ENCODE data around the gene XPNPEP1. TPM values are rescaled to one million over a fixed set of nuclear protein-coding genes. Genes with fewer than 3 reads are reported as not detected.

XPNPEP1 gene
- total and polyA plus RNA-seq, 5 donors from 2014 or later: 14.9 to 52.4 (median 18.5) TPM

DNA sequence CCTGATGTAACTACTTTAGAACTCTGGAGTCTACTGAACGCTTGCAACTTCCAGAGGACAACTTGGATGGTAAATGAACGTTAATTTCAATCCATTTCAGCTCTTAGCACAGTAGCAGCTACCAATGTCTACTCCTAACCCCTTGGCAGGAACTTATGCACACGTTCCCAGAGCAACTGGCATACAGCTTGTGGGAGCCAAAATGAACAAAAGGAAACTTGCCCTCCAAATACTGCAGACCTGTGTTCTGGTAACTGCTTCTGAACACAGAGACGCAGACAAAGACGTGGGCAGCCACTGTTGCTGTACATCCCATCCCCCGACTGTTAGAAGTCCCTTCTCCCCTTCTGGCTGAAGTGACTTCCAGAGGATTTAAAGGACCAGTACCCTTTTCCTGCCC is 61.3 kb downstream of the XPNPEP1 start:
- Histone ChIP-seq H3K27me3 (ENCODE audit: control insufficient read depth, insufficient read depth, low read length) (no peaks in the 10 kb centered on the region), H3K4me3 (ENCODE audit: low read depth, low read length) (no peak overlapping the region), H3K9me3 (ENCODE audit: control insufficient read depth in 2 of 2, low read length in 2 of 2) (peaks cover 8 to 12% of the 10 kb centered on the region in 2 experiments), H3K27ac (ENCODE audit: insufficient read depth, low read length, poor library complexity, severe bottlenecking) (no peak overlapping the region), H3K4me1 (ENCODE audit: control insufficient read depth, insufficient read depth, low read length, poor library complexity, severe bottlenecking) (no peaks in the 10 kb centered on the region), H3K36me3 (ENCODE audit: control insufficient read depth, insufficient read depth, low read length) (peaks cover 34% of the 10 kb centered on the region)
- DNase-seq: no peak
- peaks cover 41% of the 10 kb centered on the region for H3K36me3 Mint-ChIP-seq
- H3K4me1 Mint-ChIP-seq: peaks cover 4 to 23% (median 9%) of the 10 kb centered on the region in 4 donors
- no peak for ATAC-seq (ENCODE audit: low read depth in 2 of 2)
- peaks cover 1 to 16% (median 6%) of the 10 kb centered on the region in 7 donors for H3K9me3 Mint-ChIP-seq
- no peaks in the 10 kb centered on the region for H3K27me3 Mint-ChIP-seq
- no peak overlapping the region for H3K27ac Mint-ChIP-seq
- H3K4me3 Mint-ChIP-seq: no peak overlapping the region

DNA sequence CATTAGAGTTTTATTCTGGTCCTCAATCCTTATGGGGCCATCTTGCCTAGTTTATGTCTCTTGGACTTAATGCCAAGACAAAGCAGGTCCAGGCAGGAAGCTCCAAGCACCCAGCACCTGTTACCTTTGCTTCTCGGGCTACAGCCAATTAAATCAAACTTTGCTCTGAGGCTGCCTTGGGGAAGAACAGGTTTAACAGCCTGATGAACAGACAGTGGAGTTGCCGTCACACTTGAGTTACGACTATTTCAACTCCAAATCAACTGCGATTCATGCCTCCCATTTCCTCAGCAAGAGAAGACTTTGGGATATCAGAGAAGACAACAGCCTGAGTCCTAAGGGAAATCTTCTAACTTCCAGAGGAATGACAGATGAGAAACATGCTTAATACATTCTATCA is 62.2 kb downstream of the XPNPEP1 start:
- Mint-ChIP-seq H3K27ac (no peak overlapping the region), H3K27me3 (no peaks in the 10 kb centered on the region), H3K4me1 (peaks cover 4 to 23% (median 9%) of the 10 kb centered on the region in 4 donors), H3K36me3 (peaks cover 34% of the 10 kb centered on the region), H3K9me3 (peaks cover 1 to 16% (median 6%) of the 10 kb centered on the region in 7 donors), H3K4me3 (no peak overlapping the region)
- Histone ChIP-seq H3K4me3 (ENCODE audit: low read depth, low read length) (no peak overlapping the region), H3K4me1 (ENCODE audit: control insufficient read depth, insufficient read depth, low read length, poor library complexity, severe bottlenecking) (no peaks in the 10 kb centered on the region), H3K27ac (ENCODE audit: insufficient read depth, low read length, poor library complexity, severe bottlenecking) (no peak overlapping the region), H3K9me3 (ENCODE audit: control insufficient read depth in 2 of 2, low read length in 2 of 2) (peaks cover 8 to 12% of the 10 kb centered on the region in 2 experiments), H3K36me3 (ENCODE audit: control insufficient read depth, insufficient read depth, low read length) (peaks cover 24% of the 10 kb centered on the region), H3K27me3 (ENCODE audit: control insufficient read depth, insufficient read depth, low read length) (no peaks in the 10 kb centered on the region)
- DNase-seq (no peak), ATAC-seq (ENCODE audit: low read depth in 2 of 2) (no peak)

DNA sequence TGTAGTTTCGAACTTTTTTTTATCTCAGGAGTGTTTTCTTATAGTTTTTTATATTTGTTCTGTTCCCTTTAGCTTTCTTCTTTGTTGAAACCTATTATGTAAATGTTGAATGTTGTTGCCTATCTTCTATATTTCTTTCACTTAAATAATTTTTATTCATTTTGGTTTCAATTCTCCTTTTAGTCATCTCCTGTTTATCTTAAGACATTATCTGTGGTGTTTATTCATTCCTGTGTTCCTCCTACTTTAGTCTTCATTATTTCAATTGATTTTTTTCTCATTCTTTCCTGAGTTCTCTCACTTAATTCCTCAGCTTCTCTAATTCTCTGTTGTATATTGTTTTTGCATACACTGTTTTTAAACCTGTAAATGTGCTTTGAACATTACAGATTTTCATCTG is 64.1 kb downstream of the XPNPEP1 start:
- no peak overlapping the region for H3K4me3 ChIP-seq (ENCODE audit: low read depth, low read length)
- no peak overlapping the region for H3K27ac ChIP-seq (ENCODE audit: insufficient read depth, low read length, poor library complexity, severe bottlenecking)
- peaks cover 8 to 12% of the 10 kb centered on the region in 2 experiments for H3K9me3 ChIP-seq (ENCODE audit: control insufficient read depth in 2 of 2, low read length in 2 of 2)
- H3K36me3 ChIP-seq (ENCODE audit: control insufficient read depth, insufficient read depth, low read length): peaks cover 6% of the 10 kb centered on the region
- Mint-ChIP-seq H3K27me3 (no peaks in the 10 kb centered on the region), H3K9me3 (peaks cover 1 to 16% (median 5%) of the 10 kb centered on the region in 7 donors), H3K27ac (peak overlapping the region in 2 of 3 donors; percentile 43 to 81), H3K4me3 (no peak overlapping the region), H3K36me3 (peaks cover 15% of the 10 kb centered on the region), H3K4me1 (peaks cover 4 to 30% (median 9%) of the 10 kb centered on the region in 4 donors)
- no peaks in the 10 kb centered on the region for H3K27me3 ChIP-seq (ENCODE audit: control insufficient read depth, insufficient read depth, low read length)
- peak in 1 of 2 donors; percentile 28 for ATAC-seq (ENCODE audit: low read depth in 2 of 2)
- H3K4me1 ChIP-seq (ENCODE audit: control insufficient read depth, insufficient read depth, low read length, poor library complexity, severe bottlenecking): no peaks in the 10 kb centered on the region
- DNase-seq: peak in 1 of 3 donors; percentile 13

DNA sequence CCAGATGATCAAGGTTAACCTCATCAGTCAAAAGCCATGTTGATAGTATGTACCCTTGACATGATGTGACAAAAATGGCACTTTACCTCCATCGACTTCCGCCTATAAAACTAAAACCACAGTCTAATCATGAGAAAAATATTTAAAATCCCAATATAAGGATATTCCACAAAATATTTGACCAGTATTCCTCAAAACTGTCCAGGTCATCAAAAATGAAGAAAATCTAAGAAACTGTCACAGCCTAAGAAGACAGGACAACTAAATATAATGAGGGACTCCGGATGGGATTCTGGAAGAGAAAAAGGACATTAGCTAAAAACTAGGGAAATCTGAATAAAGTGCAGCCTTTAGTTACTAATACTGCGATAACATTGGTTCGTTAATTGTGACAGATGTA is 67.6 kb downstream of the XPNPEP1 start:
- no peaks in the 10 kb centered on the region for H3K9me3 Mint-ChIP-seq
- no peaks in the 10 kb centered on the region for H3K36me3 ChIP-seq (ENCODE audit: control insufficient read depth, insufficient read depth, low read length)
- no peak for ATAC-seq (ENCODE audit: low read depth in 2 of 2)
- no peaks in the 10 kb centered on the region for H3K36me3 Mint-ChIP-seq
- no peak for DNase-seq
- H3K27ac ChIP-seq (ENCODE audit: insufficient read depth, low read length, poor library complexity, severe bottlenecking): no peak overlapping the region
- no peaks in the 10 kb centered on the region for H3K9me3 ChIP-seq (ENCODE audit: control insufficient read depth in 2 of 2, low read length in 2 of 2)
- H3K4me3 ChIP-seq (ENCODE audit: low read depth, low read length): no peak overlapping the region
- H3K27me3 Mint-ChIP-seq: peaks cover 10% of the 10 kb centered on the region
- H3K4me3 Mint-ChIP-seq: no peak overlapping the region
- H3K4me1 Mint-ChIP-seq: peaks cover 7 to 27% (median 17%) of the 10 kb centered on the region in 4 donors
- no peak overlapping the region for H3K27ac Mint-ChIP-seq
- H3K4me1 ChIP-seq (ENCODE audit: control insufficient read depth, insufficient read depth, low read length, poor library complexity, severe bottlenecking): no peaks in the 10 kb centered on the region
- no peaks in the 10 kb centered on the region for H3K27me3 ChIP-seq (ENCODE audit: control insufficient read depth, insufficient read depth, low read length)

DNA sequence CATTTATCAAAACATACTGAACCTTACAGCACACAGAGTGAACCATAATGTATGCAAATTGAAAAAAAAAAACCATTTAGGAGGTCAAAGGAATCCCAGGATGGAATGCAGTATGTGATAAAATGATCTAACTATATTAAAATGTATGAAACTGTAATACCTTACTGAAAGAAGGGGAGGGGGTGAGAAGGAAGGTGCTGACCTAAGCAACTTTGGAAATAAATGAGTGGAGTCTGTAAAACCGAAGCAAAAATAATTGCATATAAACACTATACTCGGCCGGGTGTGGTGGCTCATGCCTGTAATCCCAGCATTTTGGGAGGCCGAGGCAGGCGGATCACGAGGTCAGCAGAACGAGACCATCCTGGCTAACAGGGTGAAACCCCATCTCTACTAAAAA is 69.4 kb downstream of the XPNPEP1 start:
- Mint-ChIP-seq H3K4me1 (peaks cover 0 to 11% (median 8%) of the 10 kb centered on the region in 4 donors), H3K36me3 (no peaks in the 10 kb centered on the region), H3K4me3 (no peak overlapping the region), H3K9me3 (no peaks in the 10 kb centered on the region), H3K27ac (no peak overlapping the region), H3K27me3 (peaks cover 10% of the 10 kb centered on the region)
- Histone ChIP-seq H3K4me1 (ENCODE audit: control insufficient read depth, insufficient read depth, low read length, poor library complexity, severe bottlenecking) (no peaks in the 10 kb centered on the region), H3K36me3 (ENCODE audit: control insufficient read depth, insufficient read depth, low read length) (no peaks in the 10 kb centered on the region), H3K4me3 (ENCODE audit: low read depth, low read length) (no peak overlapping the region), H3K9me3 (ENCODE audit: control insufficient read depth in 2 of 2, low read length in 2 of 2) (no peaks in the 10 kb centered on the region), H3K27ac (ENCODE audit: insufficient read depth, low read length, poor library complexity, severe bottlenecking) (no peak overlapping the region), H3K27me3 (ENCODE audit: control insufficient read depth, insufficient read depth, low read length) (peaks cover 2% of the 10 kb centered on the region)
- ATAC-seq (ENCODE audit: low read depth in 2 of 2) (no peak), DNase-seq (no peak)

DNA sequence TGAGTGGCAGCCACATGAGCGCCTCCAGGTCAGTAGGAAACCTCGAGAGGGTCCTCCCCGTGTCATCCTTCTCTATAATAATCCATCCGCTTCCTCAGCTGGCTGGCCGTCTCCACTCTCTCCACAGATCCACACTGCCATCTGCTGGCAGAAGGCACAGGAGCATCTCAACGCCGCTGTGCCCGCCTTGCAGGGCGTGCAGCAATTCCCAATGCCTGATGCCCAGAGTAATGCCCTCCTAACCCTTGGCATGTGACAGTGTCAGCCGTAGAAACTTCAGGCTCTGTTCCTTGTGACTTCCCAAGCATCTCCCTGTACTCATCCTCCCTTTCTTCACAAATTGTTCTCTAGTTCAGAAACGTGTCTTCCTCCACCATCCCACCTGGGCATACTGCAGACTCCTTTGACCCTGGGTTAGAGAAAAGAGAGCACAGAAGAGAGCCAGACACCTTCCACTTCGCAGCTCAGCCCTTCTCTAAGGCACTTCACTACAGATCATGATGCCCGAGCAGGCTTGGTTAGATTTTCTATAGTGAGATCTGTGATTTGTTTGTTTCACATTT is 70.8 kb downstream of the XPNPEP1 start:
- no peaks in the 10 kb centered on the region for H3K36me3 Mint-ChIP-seq
- peak overlapping the region; percentile 21 for H3K4me3 ChIP-seq (ENCODE audit: low read depth, low read length)
- no peaks in the 10 kb centered on the region for H3K36me3 ChIP-seq (ENCODE audit: control insufficient read depth, insufficient read depth, low read length)
- H3K4me1 Mint-ChIP-seq: peaks cover 0 to 11% (median 8%) of the 10 kb centered on the region in 4 donors
- peaks cover 10% of the 10 kb centered on the region for H3K27me3 Mint-ChIP-seq
- DNase-seq (peak; percentile 44 to 67 (median 55)), ATAC-seq (ENCODE audit: low read depth in 2 of 2) (peak; percentile 62 to 69)
- H3K9me3 Mint-ChIP-seq: no peaks in the 10 kb centered on the region
- no peaks in the 10 kb centered on the region for H3K4me1 ChIP-seq (ENCODE audit: control insufficient read depth, insufficient read depth, low read length, poor library complexity, severe bottlenecking)
- no peak overlapping the region for H3K27ac Mint-ChIP-seq
- H3K27me3 ChIP-seq (ENCODE audit: control insufficient read depth, insufficient read depth, low read length): peaks cover 2% of the 10 kb centered on the region
- no peaks in the 10 kb centered on the region for H3K9me3 ChIP-seq (ENCODE audit: control insufficient read depth in 2 of 2, low read length in 2 of 2)
- no peak overlapping the region for H3K4me3 Mint-ChIP-seq
- no peak overlapping the region for H3K27ac ChIP-seq (ENCODE audit: insufficient read depth, low read length, poor library complexity, severe bottlenecking)

DNA sequence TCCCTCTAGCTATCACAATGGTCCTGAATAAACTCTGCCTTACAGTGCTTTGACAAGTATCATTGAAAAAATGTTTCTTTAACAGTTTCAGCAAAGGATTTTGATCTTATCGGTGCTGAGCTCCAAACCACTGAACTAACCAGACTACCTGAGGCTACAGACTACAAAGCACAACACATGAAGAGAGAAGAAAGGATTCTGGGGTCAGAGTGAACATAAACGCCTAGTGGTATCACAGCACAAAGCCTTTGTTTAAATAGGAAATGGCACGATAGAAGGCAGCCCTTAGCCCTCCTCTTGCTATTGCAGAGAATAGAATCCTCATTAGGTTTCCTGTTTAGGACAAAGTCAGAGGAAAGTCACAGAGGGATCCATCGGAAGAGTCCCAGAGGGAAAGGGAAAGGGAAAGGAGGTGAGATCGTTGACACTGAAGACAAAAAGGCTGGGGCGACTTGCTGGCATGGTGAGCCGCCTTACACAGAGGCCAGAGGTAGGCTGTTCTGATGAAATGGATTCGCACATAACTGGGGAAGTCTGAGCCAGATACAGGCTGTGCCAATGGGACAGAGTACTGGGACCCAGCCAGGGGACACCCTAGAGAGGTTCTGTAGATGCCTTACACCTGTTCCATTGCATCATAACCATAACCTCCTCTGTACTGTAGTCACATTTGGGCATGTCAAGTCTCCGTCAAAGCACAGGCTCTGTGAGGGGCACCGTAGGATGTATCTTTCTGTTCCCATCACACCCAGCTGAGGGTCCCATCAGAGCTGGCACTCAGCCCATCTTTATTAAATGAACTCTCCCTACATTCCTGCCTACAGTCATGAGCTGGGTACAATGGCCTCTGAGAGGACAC is 71.5 kb downstream of the XPNPEP1 start:
- no peak overlapping the region for H3K4me3 Mint-ChIP-seq

More for the DNA sequence above, 71.5 kb downstream of the XPNPEP1 start:
- H3K4me1 Mint-ChIP-seq: peaks cover 0 to 11% (median 8%) of the 10 kb centered on the region in 4 donors
- Histone ChIP-seq H3K36me3 (ENCODE audit: control insufficient read depth, insufficient read depth, low read length) (no peaks in the 10 kb centered on the region), H3K4me1 (ENCODE audit: control insufficient read depth, insufficient read depth, low read length, poor library complexity, severe bottlenecking) (no peaks in the 10 kb centered on the region), H3K9me3 (ENCODE audit: control insufficient read depth in 2 of 2, low read length in 2 of 2) (no peaks in the 10 kb centered on the region), H3K4me3 (ENCODE audit: low read depth, low read length) (peak overlapping the region; percentile 21), H3K27ac (ENCODE audit: insufficient read depth, low read length, poor library complexity, severe bottlenecking) (no peak overlapping the region), H3K27me3 (ENCODE audit: control insufficient read depth, insufficient read depth, low read length) (peaks cover 2% of the 10 kb centered on the region)
- DNase-seq: no peak
- no peak for ATAC-seq (ENCODE audit: low read depth in 2 of 2)
- peaks cover 10% of the 10 kb centered on the region for H3K27me3 Mint-ChIP-seq
- no peaks in the 10 kb centered on the region for H3K9me3 Mint-ChIP-seq
- no peaks in the 10 kb centered on the region for H3K36me3 Mint-ChIP-seq
- H3K27ac Mint-ChIP-seq: no peak overlapping the region

All from CD4-positive, CD25-positive, alpha-beta regulatory T cell (primary cell).